Fibroblast of skin of right quadriceps (primary cell): Measurements from ENCODE around the gene RIN1.
"Not testable (repeated sequence)": the region's sequence is repeated elsewhere in the genome, so short reads cannot be mapped to it uniquely, and the experiment has no call there.

Source experiments
- DNase-seq: peaks from one replicate; pipeline ENCODE4 v3.0.0-alpha.2; 2013

The RIN1 gene

GRCh38 chr11:66316849-66317251 lies 19.4 kb downstream of the RIN1 start, which contains the start of gene CD248:
CD248 (minus strand) TSS chr11:66317044; CDS start chr11:66317027, 17 bp downstream.
- DNase-seq = peak; percentile 94

GRCh38 chr11:66315921-66316811 lies 20.1 kb downstream of the RIN1 start:
- no peak for DNase-seq

GRCh38 chr11:66315498-66315885 lies 20.7 kb downstream of the RIN1 start:
- no peak for DNase-seq

GRCh38 chr11:66314561-66315497 lies 21.4 kb downstream of the RIN1 start:
- DNase-seq = no peak

- DNase-seq = no peak
Measured at GRCh38 chr11:66314186-66314501, 22.1 kb downstream of the RIN1 start.

- peak; percentile 55 for DNase-seq
Measured at GRCh38 chr11:66313321-66314185, 22.7 kb downstream of the RIN1 start.

GRCh38 chr11:66312549-66313320 lies 23.5 kb downstream of the RIN1 start:
- peak; percentile 100 for DNase-seq

- DNase-seq = peak; percentile 90
Measured at GRCh38 chr11:66311965-66312548, 24.2 kb downstream of the RIN1 start.

GRCh38 chr11:66311470-66311964 lies 24.7 kb downstream of the RIN1 start:
- DNase-seq = no peak

- not testable (repeated sequence) for DNase-seq
Measured at GRCh38 chr11:66310803-66311440, 25.3 kb downstream of the RIN1 start.

GRCh38 chr11:66310324-66310723 lies 25.9 kb downstream of the RIN1 start:
- DNase-seq = no peak

- no peak for DNase-seq
Measured at GRCh38 chr11:66309475-66309874, 26.8 kb downstream of the RIN1 start.

- no peak for DNase-seq
Measured at GRCh38 chr11:66302656-66303055, 33.6 kb downstream of the RIN1 start.

GRCh38 chr11:66299186-66299585 lies 37.0 kb downstream of the RIN1 start:
- no peak for DNase-seq

- DNase-seq = no peak
Measured at GRCh38 chr11:66297610-66298009, 38.6 kb downstream of the RIN1 start.

- DNase-seq = no peak
Measured at GRCh38 chr11:66294626-66295620, 41.3 kb downstream of the RIN1 start.

- no peak for DNase-seq
Measured at GRCh38 chr11:66293777-66294625, 42.2 kb downstream of the RIN1 start.

- DNase-seq = no peak
Measured at GRCh38 chr11:66293352-66293751, 42.9 kb downstream of the RIN1 start.
